H9 (cell line): ENCODE measurements around the gene SAFB. TPM values are rescaled to one million over a fixed set of nuclear protein-coding genes. Genes with fewer than 3 reads are reported as not detected.

Source experiments
- DNase-seq: peaks from one replicate; pipeline ENCODE4 v3.0.0-alpha.2; 2017
- H2AFZ ChIP-seq: one replicate; pipeline ENCODE4 v1.6.1; 2013; ENCODE audit warnings: mild to moderate bottlenecking, low read length, control low read depth, moderate library complexity
- H2AK5ac ChIP-seq: 2 replicates; pipeline ENCODE4 v1.6.1; 2013; ENCODE audit warnings: low read length, control low read depth, mixed read lengths; ENCODE audit not compliant: insufficient read length
- H2BK120ac ChIP-seq: one replicate; pipeline ENCODE4 v1.6.1; 2013; ENCODE audit warnings: low read depth, mild to moderate bottlenecking, low read length, control low read depth, inconsistent platforms; ENCODE audit not compliant: poor library complexity, severe bottlenecking
- H2BK12ac ChIP-seq: 2 replicates; pipeline ENCODE4 v1.6.1; 2013; ENCODE audit warnings: low read length, control low read depth, mixed read lengths, low read depth; ENCODE audit not compliant: insufficient read length
- H2BK15ac ChIP-seq: 2 replicates; pipeline ENCODE4 v1.6.1; 2013; ENCODE audit warnings: low read depth, low read length, control low read depth
- H2BK20ac ChIP-seq: one replicate; pipeline ENCODE4 v1.6.1; 2013; ENCODE audit warnings: low read depth, mild to moderate bottlenecking, low read length, control low read depth, inconsistent platforms; ENCODE audit not compliant: poor library complexity, severe bottlenecking
- H2BK5ac ChIP-seq: 2 replicates; pipeline ENCODE4 v1.6.1; 2013; ENCODE audit warnings: low read length, control low read depth, mixed read lengths; ENCODE audit not compliant: insufficient read length
- H3K14ac ChIP-seq: 2 replicates; pipeline ENCODE4 v1.6.1; 2013; ENCODE audit warnings: low read length, control low read depth; ENCODE audit not compliant: insufficient read depth
- H3K18ac ChIP-seq: 2 replicates; pipeline ENCODE4 v1.6.1; 2013; ENCODE audit warnings: low read depth, mild to moderate bottlenecking, mixed read lengths, low read length, control low read depth; ENCODE audit not compliant: insufficient read length
- H3K23ac ChIP-seq: 2 replicates; pipeline ENCODE4 v1.6.1; 2013; ENCODE audit warnings: low read length, control low read depth, mixed read lengths, low read depth; ENCODE audit not compliant: insufficient read length
- H3K23me2 ChIP-seq: 2 replicates; pipeline ENCODE4 v1.6.1; 2013; ENCODE audit warnings: low read depth, mild to moderate bottlenecking, mixed read lengths, low read length, control low read depth; ENCODE audit not compliant: insufficient read length, poor library complexity, severe bottlenecking
- H3K27ac ChIP-seq: 2 replicates; pipeline ENCODE4 v1.5.1; 2013; ENCODE audit warnings: low read length, control low read depth, mixed read lengths, low read depth; ENCODE audit not compliant: insufficient read length
- H3K27me3 ChIP-seq: 2 replicates; pipeline ENCODE4 v1.6.1; 2013; ENCODE audit warnings: low read length, control low read depth, inconsistent platforms; ENCODE audit not compliant: insufficient read depth
- H3K4ac ChIP-seq: 2 replicates; pipeline ENCODE4 v1.6.1; 2013; ENCODE audit warnings: low read depth, mild to moderate bottlenecking, control low read depth, inconsistent platforms, low read length, moderate library complexity
- H3K4me1 ChIP-seq: 2 replicates; pipeline ENCODE4 v1.6.1; 2013; ENCODE audit warnings: low read length, control low read depth, inconsistent platforms; ENCODE audit not compliant: insufficient read depth
- H3K4me2 ChIP-seq: 2 replicates; pipeline ENCODE4 v1.6.1; 2013; ENCODE audit warnings: low read length, control low read depth, mixed read lengths; ENCODE audit not compliant: insufficient read length, insufficient read depth
- H3K56ac ChIP-seq: 2 replicates; pipeline ENCODE4 v1.6.1; 2013; ENCODE audit warnings: low read depth, mild to moderate bottlenecking, mixed read lengths, low read length, control low read depth; ENCODE audit not compliant: insufficient read length
- H3K79me1 ChIP-seq: 2 replicates; pipeline ENCODE4 v1.6.1; 2013; ENCODE audit warnings: low read depth, mild to moderate bottlenecking, moderate library complexity, low read length, control low read depth, inconsistent platforms; ENCODE audit not compliant: insufficient read depth, poor library complexity, severe bottlenecking
- H3K79me2 ChIP-seq: 2 replicates; pipeline ENCODE4 v1.6.1; 2013; ENCODE audit warnings: low read length, control low read depth, inconsistent platforms; ENCODE audit not compliant: insufficient read depth
- H3K9ac ChIP-seq: 2 replicates; pipeline ENCODE4 v1.6.1; 2013; ENCODE audit warnings: low read length, control low read depth, mixed read lengths; ENCODE audit not compliant: insufficient read length; ENCODE audit errors: extremely low read depth
- H3K9me3 ChIP-seq: one replicate; pipeline ENCODE4 v1.6.1; 2013; ENCODE audit warnings: low read depth, low read length, inconsistent platforms; ENCODE audit not compliant: control insufficient read depth
- H3T11ph ChIP-seq: one replicate; pipeline ENCODE4 v1.6.1; 2013; ENCODE audit warnings: mild to moderate bottlenecking, low read length, control low read depth, inconsistent platforms
- H4K20me1 ChIP-seq: one replicate; pipeline ENCODE4 v1.6.1; 2013; ENCODE audit not compliant: control insufficient read depth, insufficient read length, insufficient read depth
- H4K5ac ChIP-seq: 2 replicates; pipeline ENCODE4 v1.6.1; 2013; ENCODE audit warnings: low read depth, mild to moderate bottlenecking, mixed read lengths, low read length, control low read depth; ENCODE audit not compliant: insufficient read length
- H4K8ac ChIP-seq: replicated peaks from 2 replicates; pipeline ENCODE4 v1.6.1; 2013; ENCODE audit warnings: low read length, control low read depth, mixed read lengths, low read depth; ENCODE audit not compliant: insufficient read length
- H4K91ac ChIP-seq: 2 replicates; pipeline ENCODE4 v1.6.1; 2013; ENCODE audit warnings: low read depth, mild to moderate bottlenecking, moderate library complexity, mixed read lengths, low read length, control low read depth; ENCODE audit not compliant: insufficient read length
- H3K27ac Mint-ChIP-seq, 3 experiments: 2 replicates in 2 of 3; 3 replicates in 1 of 3; pipeline ENCODE4 v1.8.0; 2020 to 2021; ENCODE audit warnings: mixed read lengths in 3 of 3, mild to moderate bottlenecking in 1 of 3, moderate library complexity in 1 of 3
- H3K27me3 Mint-ChIP-seq: 2 replicates; pipeline ENCODE4 v1.8.0; 2021; ENCODE audit warnings: low read depth, mild to moderate bottlenecking, moderate library complexity, mixed read lengths
- H3K36me3 Mint-ChIP-seq, 3 experiments: 2 replicates in 2 of 3; 3 replicates in 1 of 3; pipeline ENCODE4 v1.8.0; 2020 to 2021; ENCODE audit warnings: low read depth in 3 of 3, mixed read lengths in 3 of 3; ENCODE audit not compliant: insufficient read depth in 1 of 3
- H3K4me1 Mint-ChIP-seq, 2 experiments: 2 replicates each; pipeline ENCODE4 v1.8.0; 2020; ENCODE audit warnings: mixed read lengths in 2 of 2
- H3K4me3 Mint-ChIP-seq, 2 experiments: 2 replicates in 1 of 2; 3 replicates in 1 of 2; pipeline ENCODE4 v1.8.0; 2020 to 2021; ENCODE audit warnings: mild to moderate bottlenecking in 2 of 2, mixed read lengths in 2 of 2, moderate library complexity in 1 of 2
- H3K9me3 Mint-ChIP-seq, 2 experiments: 2 replicates in 1 of 2; 3 replicates in 1 of 2; pipeline ENCODE4 v1.8.0; 2020; ENCODE audit warnings: mild to moderate bottlenecking in 2 of 2, mixed read lengths in 2 of 2, moderate library complexity in 1 of 2
- WGBS: extraction: QIAGEN DNeasy Blood & Tissue Kit; methylation state at CpG from one replicate; pipeline ENCODE4 v1.1.7; 2013; ENCODE audit warnings: missing lambda C conversion rate, low lambda C conversion rate, mixed read lengths; ENCODE audit not compliant: insufficient read length; ENCODE audit errors: extremely low coverage; 5-methylcytosine and 5-hydroxymethylcytosine counted together
- total RNA-seq: library from RNA; stranded (reverse); gene quantifications from 2 replicates; pipeline ENCODE4 v1.2.1, GENCODE V29; 2021
- TF ChIP-seq, protein P1 (sequence below): fragments of 200-600 bp; sonication (generic); conservative IDR thresholded peaks from 3 replicates; pipeline ENCODE4 v1.8.0; 2021; ENCODE audit warnings: antibody characterized with exemption, mild to moderate bottlenecking

Gene SAFB
- total RNA-seq, 1 experiment from 2014 or later = 110 TPM

- H3K27me3 Mint-ChIP-seq = no peaks in the 10 kb centered on the region
- Histone ChIP-seq H3K4me1 (no peaks in the 10 kb centered on the region), H3K23ac (no peak overlapping the region), H2BK15ac (no peak overlapping the region), H3K56ac (no peak overlapping the region), H3K14ac (no peak overlapping the region), H3K9ac (no peak overlapping the region), H4K8ac (no peak overlapping the region), H3K27me3 (no peaks in the 10 kb centered on the region), H4K91ac (no peak overlapping the region), H4K5ac (no peak overlapping the region), H3T11ph (no peak overlapping the region), H3K18ac (no peak overlapping the region), H4K20me1 (no peaks in the 10 kb centered on the region), H2BK12ac (no peak overlapping the region), H3K79me2 (no peaks in the 10 kb centered on the region), H3K4ac (no peak overlapping the region), H3K79me1 (no peaks in the 10 kb centered on the region), H2BK5ac (no peak overlapping the region), H2AFZ (no peak overlapping the region), H3K4me2 (no peak overlapping the region), H2BK120ac (no peak overlapping the region), H2BK20ac (no peak overlapping the region), H2AK5ac (no peak overlapping the region), H3K27ac (no peak overlapping the region), H3K9me3 (no peaks in the 10 kb centered on the region), H3K23me2 (no peaks in the 10 kb centered on the region)
- no peak for DNase-seq
- TF ChIP-seq, protein P1, sequence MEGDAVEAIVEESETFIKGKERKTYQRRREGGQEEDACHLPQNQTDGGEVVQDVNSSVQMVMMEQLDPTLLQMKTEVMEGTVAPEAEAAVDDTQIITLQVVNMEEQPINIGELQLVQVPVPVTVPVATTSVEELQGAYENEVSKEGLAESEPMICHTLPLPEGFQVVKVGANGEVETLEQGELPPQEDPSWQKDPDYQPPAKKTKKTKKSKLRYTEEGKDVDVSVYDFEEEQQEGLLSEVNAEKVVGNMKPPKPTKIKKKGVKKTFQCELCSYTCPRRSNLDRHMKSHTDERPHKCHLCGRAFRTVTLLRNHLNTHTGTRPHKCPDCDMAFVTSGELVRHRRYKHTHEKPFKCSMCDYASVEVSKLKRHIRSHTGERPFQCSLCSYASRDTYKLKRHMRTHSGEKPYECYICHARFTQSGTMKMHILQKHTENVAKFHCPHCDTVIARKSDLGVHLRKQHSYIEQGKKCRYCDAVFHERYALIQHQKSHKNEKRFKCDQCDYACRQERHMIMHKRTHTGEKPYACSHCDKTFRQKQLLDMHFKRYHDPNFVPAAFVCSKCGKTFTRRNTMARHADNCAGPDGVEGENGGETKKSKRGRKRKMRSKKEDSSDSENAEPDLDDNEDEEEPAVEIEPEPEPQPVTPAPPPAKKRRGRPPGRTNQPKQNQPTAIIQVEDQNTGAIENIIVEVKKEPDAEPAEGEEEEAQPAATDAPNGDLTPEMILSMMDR = no peak
- no peak overlapping the region for H3K4me3 Mint-ChIP-seq
- WGBS = no CpG with 5 or more reads among the region's 10 CpGs
- H3K9me3 Mint-ChIP-seq = no peaks in the 10 kb centered on the region
- H3K36me3 Mint-ChIP-seq = peaks cover 53 to 91% (median 80%) of the 10 kb centered on the region in 3 experiments; a peak in 6 of 7 replicates
- H3K4me1 Mint-ChIP-seq = no peaks in the 10 kb centered on the region
- H3K27ac Mint-ChIP-seq = no peak overlapping the region
Observed at GRCh38 chr19:5652261-5652660, 29.4 kb downstream of the SAFB start.
